GM12878 (cell line): ENCODE results near the gene CD99. TPM values are rescaled to one million over a fixed set of nuclear protein-coding genes. Genes with fewer than 3 reads are reported as not detected.

Source experiments
- ATAC-seq: fragments of 200-7000 bp; cut with Tn5 transposase; 3 replicates; pipeline ENCODE4 v1.9.1; 2020; ENCODE audit warnings: mild to moderate bottlenecking, moderate library complexity
- BruUV-seq: library from RNA; stranded (reverse); fragments of 400-500 nt; replicated peaks from 2 replicates; lab custom pipeline; 2021; lab: Mats Ljungman, UMichigan
- CTCF ChIA-PET: fragments of 300-600 bp; sonication (Branson Sonifier 250); formaldehyde crosslinking; extraction: SDS; loops from one replicate; lab custom pipeline; 2021; ENCODE audit warnings: inconsistent platforms; lab: Yijun Ruan, JAX
- POLR2A ChIA-PET: fragments of 350-600 bp; formaldehyde crosslinking; extraction: SDS; loops from one replicate; lab custom pipeline; 2021; ENCODE audit warnings: inconsistent platforms; lab: Charles Lee
- RAD21 ChIA-PET: fragments of 300-600 bp; sonication (Branson Sonifier 250); formaldehyde crosslinking; loops from one replicate; lab custom pipeline; 2023; ENCODE audit warnings: antibody characterized with exemption; ENCODE audit not compliant: unreplicated experiment; lab: Charles Lee
- SMC1A ChIA-PET: fragments of 300-600 bp; sonication (Branson Sonifier 250); formaldehyde crosslinking; loops from one replicate; lab custom pipeline; 2023; ENCODE audit not compliant: unreplicated experiment, uncharacterized antibody; lab: Charles Lee
- DNase-seq: peaks from one replicate; pipeline ENCODE4 v3.0.0-alpha.2; 2011; ENCODE audit warnings: low read depth, low spot score
- FAIRE-seq: peaks from 3 replicates; lab custom pipeline; 2011; peaks lifted over from hg19 to GRCh38; lab: Jason Lieb, UNC
- H2AFZ ChIP-seq: 2 replicates; pipeline ENCODE4 v1.6.0; 2011; ENCODE audit warnings: low read depth, low read length, control low read depth; ENCODE audit not compliant: control insufficient read depth
- H3K27ac ChIP-seq: 2 replicates; pipeline ENCODE4 v1.5.1; 2011; ENCODE audit warnings: control low read depth; ENCODE audit not compliant: control insufficient read depth, insufficient read depth
- H3K27me3 ChIP-seq, 2 experiments: replicated peaks in 1 of 2; 2 replicates each; pipeline versions ENCODE4 v1.6.0 to v1.6.1; 2011; ENCODE audit warnings: low read length in 1 of 2; ENCODE audit not compliant: control insufficient read depth in 2 of 2, insufficient read depth in 2 of 2
- H3K36me3 ChIP-seq, 2 experiments: 2 replicates each; pipeline ENCODE4 v1.5.1; 2011; ENCODE audit warnings: low read length in 1 of 2; ENCODE audit not compliant: control insufficient read depth in 2 of 2, insufficient read depth in 2 of 2
- H3K4me1 ChIP-seq: 2 replicates; pipeline ENCODE4 v1.6.1; 2011; ENCODE audit warnings: mild to moderate bottlenecking, low read length, moderate library complexity, mixed read lengths; ENCODE audit not compliant: control insufficient read depth, insufficient read depth
- H3K4me2 ChIP-seq: 2 replicates; pipeline ENCODE4 v1.6.0; 2011; ENCODE audit warnings: control low read depth; ENCODE audit not compliant: control insufficient read depth, insufficient read depth
- H3K4me3 ChIP-seq: fragments of 200-600 bp; sonication (generic); 2 replicates; pipeline ENCODE4 v1.5.1; 2016
- H3K79me2 ChIP-seq: 2 replicates; pipeline ENCODE4 v1.6.0; 2011; ENCODE audit warnings: low read length; ENCODE audit not compliant: control insufficient read depth, insufficient read depth
- H3K9ac ChIP-seq: 2 replicates; pipeline ENCODE4 v1.8.0; 2011; ENCODE audit warnings: low read length, control low read depth, mixed read lengths; ENCODE audit not compliant: control insufficient read depth, insufficient read depth
- H3K9me3 ChIP-seq: replicated peaks from 3 replicates; pipeline ENCODE4 v1.5.1; 2011; ENCODE audit warnings: mild to moderate bottlenecking, low read length; ENCODE audit not compliant: control insufficient read depth, insufficient read depth
- H4K20me1 ChIP-seq: 2 replicates; pipeline ENCODE4 v1.6.0; 2011; ENCODE audit not compliant: control insufficient read depth, insufficient read depth
- BRCA1 ChIP-seq: IDR thresholded peaks from 2 replicates; pipeline ENCODE4 v1.6.1; 2011; ENCODE audit warnings: low read depth, low read length, improper control_type of control experiment
- DPF2 ChIP-seq: fragments of 450-650 bp; IDR thresholded peaks from 2 replicates; pipeline ENCODE4 v1.6.1; 2017; ENCODE audit warnings: mild to moderate bottlenecking
- HCFC1 ChIP-seq: fragments of 150-350 bp; IDR thresholded peaks from 2 replicates; pipeline ENCODE4 v1.6.1; 2014; ENCODE audit warnings: low read length
- MTA3 ChIP-seq: IDR thresholded peaks from 2 replicates; pipeline ENCODE4 v1.6.1; 2012; ENCODE audit warnings: low read length, inconsistent platforms, borderline replicate concordance
- NR2C1 ChIP-seq: fragments of 450-650 bp; IDR thresholded peaks from 2 replicates; pipeline ENCODE4 v1.6.1; 2017; ENCODE audit warnings: antibody characterized with exemption, mild to moderate bottlenecking, moderate library complexity
- NRF1 ChIP-seq: conservative IDR thresholded peaks from 2 replicates; pipeline ENCODE4 v1.6.1; 2011; ENCODE audit warnings: mild to moderate bottlenecking, low read depth, low read length, improper control_type of control experiment
- POLR2A ChIP-seq: IDR thresholded peaks from 2 replicates; pipeline ENCODE4 v1.6.1; 2011; ENCODE audit warnings: low read depth, mild to moderate bottlenecking, low read length
- POU2F2 ChIP-seq: IDR thresholded peaks from 3 replicates; pipeline ENCODE4 v1.6.1; 2011; ENCODE audit warnings: low read depth, mild to moderate bottlenecking, low read length, borderline replicate concordance
- SMAD1 ChIP-seq: fragments of 450-650 bp; IDR thresholded peaks from 2 replicates; pipeline ENCODE4 v1.6.1; 2018; ENCODE audit warnings: mild to moderate bottlenecking, low read depth; ENCODE audit not compliant: partially characterized antibody
- SMARCA5 ChIP-seq: fragments of 450-650 bp; IDR thresholded peaks from 2 replicates; pipeline ENCODE4 v1.6.1; 2017; ENCODE audit warnings: mild to moderate bottlenecking
- SMC3 ChIP-seq: IDR thresholded peaks from 2 replicates; pipeline ENCODE4 v1.6.1; 2011; ENCODE audit warnings: low read length, improper control_type of control experiment, borderline replicate concordance
- SUPT20H ChIP-seq: IDR thresholded peaks from 2 replicates; pipeline ENCODE4 v1.6.1; 2011; ENCODE audit warnings: low read depth, mild to moderate bottlenecking, low read length, moderate library complexity, borderline replicate concordance; ENCODE audit not compliant: control insufficient read depth
- TAF1 ChIP-seq: IDR thresholded peaks from 2 replicates; pipeline ENCODE4 v1.6.1; 2011; ENCODE audit warnings: mild to moderate bottlenecking, low read depth, low read length, borderline replicate concordance
- WGBS: methylation state at CpG from one replicate; pipeline ENCODE4 v1.1.6; 2016; ENCODE audit warnings: low lambda C conversion rate; ENCODE audit not compliant: insufficient replicate concordance, insufficient coverage; ENCODE audit errors: missing lambda C conversion rate; 5-methylcytosine and 5-hydroxymethylcytosine counted together
- in situ Hi-C: fragments of 300-500 bp; cut with MboI; formaldehyde crosslinking; loops from 9 replicates; pipeline ENCODE4 v1.14.3; 2018; ENCODE audit warnings: mixed read lengths
- intact Hi-C: fragments of 100-400 bp; cut with micrococcal nuclease; formaldehyde crosslinking; loops from one replicate; pipeline ENCODE4 v1.14.2; 2022; ENCODE audit not compliant: unreplicated experiment
- polyA plus RNA-seq, 11 experiments: library from polyadenylated mRNA; depleted of rRNA in 4 of 11; unstranded in 6 of 11; stranded (reverse) in 5 of 11; fragments of >200 nt; fragmentation: Nextera tagmentation in 4 of 11; fragmentation: Illumina TruSeq in 1 of 11; extraction: Ambion mirVana in 4 of 11; extraction: Trizol in 1 of 11; gene quantifications; 1 replicate in 1 of 11; 2 replicates in 10 of 11; pipeline versions ENCODE4 v1.2.1 to v1.2.3, GENCODE V29; 2011 to 2016; ENCODE audit warnings: inconsistent platforms in 2 of 11, missing spikeins in 2 of 11, low read depth in 1 of 11
- total RNA-seq, 4 experiments: library from RNA; depleted of rRNA in 3 of 4; stranded (reverse); fragments of >200 nt in 3 of 4; fragmentation: Illumina TruSeq in 1 of 4; extraction: Trizol in 1 of 4; gene quantifications; 2 replicates each; pipeline versions ENCODE4 v1.2.1 to v1.2.3, GENCODE V29; 2013 to 2021
- TF ChIP-seq, protein P1 (sequence below): fragments of 450-650 bp; IDR thresholded peaks from 2 replicates; pipeline ENCODE4 v1.6.1; 2017; ENCODE audit warnings: borderline replicate concordance
- TF ChIP-seq, protein P2 (sequence below): IDR thresholded peaks from 2 replicates; pipeline ENCODE4 v1.6.1; 2011; ENCODE audit warnings: borderline replicate concordance, low read depth, mild to moderate bottlenecking, moderate library complexity, mixed read lengths, low read length; ENCODE audit not compliant: insufficient read depth; ENCODE audit errors: extremely low read length

Gene CD99
- total and polyA plus RNA-seq, 10 of the 15 experiments (the other 5 are each of a cell fraction or from before 2014, with no cell fraction given), result 24.8 to 242 (median 158) TPM

DNA sequence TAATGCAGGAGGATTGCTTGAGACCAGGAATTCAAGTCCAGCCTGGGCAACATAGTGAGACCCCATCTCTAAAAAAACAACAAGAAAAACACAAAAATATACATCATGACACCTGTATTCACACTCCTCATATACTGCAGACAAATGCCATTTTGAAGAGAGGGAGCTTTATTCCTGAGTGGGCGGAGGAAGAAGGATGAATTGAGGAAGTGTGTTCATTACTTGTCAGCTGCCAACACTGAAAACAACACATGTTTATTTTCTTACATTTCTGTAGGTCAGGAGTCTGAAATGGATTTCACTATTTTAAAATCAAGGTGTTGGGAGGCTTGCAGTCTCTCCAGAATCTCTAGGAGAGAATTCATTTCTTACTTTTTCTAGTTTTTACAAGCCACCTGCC, 47.2 kb upstream of the CD99 start (continued):
- TF ChIP-seq, protein P1, sequence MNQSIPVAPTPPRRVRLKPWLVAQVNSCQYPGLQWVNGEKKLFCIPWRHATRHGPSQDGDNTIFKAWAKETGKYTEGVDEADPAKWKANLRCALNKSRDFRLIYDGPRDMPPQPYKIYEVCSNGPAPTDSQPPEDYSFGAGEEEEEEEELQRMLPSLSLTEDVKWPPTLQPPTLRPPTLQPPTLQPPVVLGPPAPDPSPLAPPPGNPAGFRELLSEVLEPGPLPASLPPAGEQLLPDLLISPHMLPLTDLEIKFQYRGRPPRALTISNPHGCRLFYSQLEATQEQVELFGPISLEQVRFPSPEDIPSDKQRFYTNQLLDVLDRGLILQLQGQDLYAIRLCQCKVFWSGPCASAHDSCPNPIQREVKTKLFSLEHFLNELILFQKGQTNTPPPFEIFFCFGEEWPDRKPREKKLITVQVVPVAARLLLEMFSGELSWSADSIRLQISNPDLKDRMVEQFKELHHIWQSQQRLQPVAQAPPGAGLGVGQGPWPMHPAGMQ, result no peak
- TF ChIP-seq, protein P2, sequence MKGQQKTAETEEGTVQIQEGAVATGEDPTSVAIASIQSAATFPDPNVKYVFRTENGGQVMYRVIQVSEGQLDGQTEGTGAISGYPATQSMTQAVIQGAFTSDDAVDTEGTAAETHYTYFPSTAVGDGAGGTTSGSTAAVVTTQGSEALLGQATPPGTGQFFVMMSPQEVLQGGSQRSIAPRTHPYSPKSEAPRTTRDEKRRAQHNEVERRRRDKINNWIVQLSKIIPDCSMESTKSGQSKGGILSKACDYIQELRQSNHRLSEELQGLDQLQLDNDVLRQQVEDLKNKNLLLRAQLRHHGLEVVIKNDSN, result no peak
- TF ChIP-seq TAF1, result no peak
- TF ChIP-seq BRCA1, result no peak

DNA sequence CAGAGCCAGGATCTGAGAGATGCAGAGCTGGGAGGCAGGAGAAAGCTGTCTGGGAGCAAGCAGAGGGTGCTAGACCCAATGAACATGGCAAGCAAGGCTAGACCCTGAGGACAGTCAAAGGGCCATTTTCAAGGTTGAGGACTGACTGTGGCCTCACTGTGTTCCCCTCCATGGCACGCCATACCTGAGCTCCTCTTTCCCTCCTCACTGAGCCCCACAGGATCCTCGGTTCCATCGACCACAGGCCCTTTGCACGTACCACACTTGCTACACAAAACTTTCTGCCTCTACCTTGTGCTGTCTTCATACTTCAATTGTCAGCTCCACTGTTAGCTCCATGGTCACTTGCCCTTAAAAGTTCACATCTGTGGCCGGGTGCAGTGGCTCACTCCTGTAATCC, 45.5 kb upstream of the CD99 start:
- BruUV-seq, result no TSS peak
- TF ChIP-seq POLR2A (no peak), DPF2 (no peak), HCFC1 (no peak), SUPT20H (no peak), NRF1 (no peak), SMC3 (no peak), POU2F2 (no peak), SMARCA5 (no peak), SMAD1 (no peak), NR2C1 (no peak), MTA3 (no peak)
- in situ Hi-C loops, result no loop called here
- ChIA-PET RAD21 (no interaction called here), SMC1A (no interaction called here), CTCF (no interaction called here), POLR2A (no interaction called here)
- Histone ChIP-seq H3K9me3 (no peaks in the 10 kb centered on the region), H3K27ac (no peak overlapping the region), H3K79me2 (no peaks in the 10 kb centered on the region), H3K4me2 (no peak overlapping the region), H3K4me1 (no peaks in the 10 kb centered on the region), H3K9ac (no peak overlapping the region), H3K27me3 (no peaks in the 10 kb centered on the region), H2AFZ (no peak overlapping the region), H3K36me3 (no peaks in the 10 kb centered on the region), H4K20me1 (no peaks in the 10 kb centered on the region), H3K4me3 (no peak overlapping the region)
- ATAC-seq (no peak), DNase-seq (no peak), FAIRE-seq (no peak)
- 75% methylated on average over 5 of the region's 5 CpGs for whole genome bisulfite sequencing
- intact Hi-C loops, result no loop called here
